CD8-positive, alpha-beta memory T cell (primary cell): ENCODE data around the gene RPS6KA2. TPM values are rescaled to one million over a fixed set of nuclear protein-coding genes. Genes with fewer than 3 reads are reported as not detected.

ENCODE experiments used
- CTCF ChIA-PET: fragments of 350-600 bp; sonication (Branson Sonifier 250); formaldehyde crosslinking; loops from one replicate; lab custom pipeline; 2021; ENCODE audit warnings: antibody characterized with exemption; lab: Charles Lee
- POLR2A ChIA-PET: fragments of 350-600 bp; sonication (Branson Sonifier 250); formaldehyde crosslinking; loops from one replicate; lab custom pipeline; 2021; ENCODE audit warnings: antibody characterized with exemption; lab: Charles Lee
- DNase-seq, 5 donors: peaks; one replicate each; pipeline versions ENCODE4 v3.0.0 to v3.0.0-alpha.2; 2020 to 2022; ENCODE audit warnings: mixed read lengths in 1 of 5
- H3K27ac ChIP-seq: one replicate; pipeline ENCODE4 v1.7.0; 2013; ENCODE audit warnings: low read depth, mild to moderate bottlenecking, low read length, moderate library complexity
- H3K27me3 ChIP-seq: 2 replicates; pipeline ENCODE4 v1.7.0; 2013; ENCODE audit warnings: low read length, mild to moderate bottlenecking; ENCODE audit not compliant: insufficient read depth, poor library complexity, severe bottlenecking
- H3K36me3 ChIP-seq: 2 replicates; pipeline ENCODE4 v1.7.0; 2013; ENCODE audit warnings: mild to moderate bottlenecking, low read length, moderate library complexity; ENCODE audit not compliant: insufficient read depth
- H3K4me1 ChIP-seq: 2 replicates; pipeline ENCODE4 v1.7.0; 2013; ENCODE audit warnings: mild to moderate bottlenecking, low read length, moderate library complexity; ENCODE audit not compliant: insufficient read depth
- H3K4me3 ChIP-seq: 2 replicates; pipeline ENCODE4 v1.7.0; 2013; ENCODE audit warnings: mild to moderate bottlenecking, low read length
- H3K9me3 ChIP-seq: 2 replicates; pipeline ENCODE4 v1.7.0; 2013; ENCODE audit warnings: mild to moderate bottlenecking, low read length
- H3K27ac Mint-ChIP-seq, 8 donors: one replicate each; pipeline ENCODE4 v1.8.0; 2020 to 2021; ENCODE audit warnings: mixed read lengths in 8 of 8, mild to moderate bottlenecking in 6 of 8, inconsistent platforms in 3 of 8, moderate library complexity in 3 of 8
- H3K27me3 Mint-ChIP-seq, 2 donors: one replicate each; pipeline ENCODE4 v1.8.0; 2020 to 2021; ENCODE audit warnings: mixed read lengths in 2 of 2, mild to moderate bottlenecking in 1 of 2, moderate library complexity in 1 of 2
- H3K36me3 Mint-ChIP-seq, 3 donors: one replicate each; pipeline ENCODE4 v1.8.0; 2020 to 2021; ENCODE audit warnings: mixed read lengths in 3 of 3, inconsistent platforms in 1 of 3, mild to moderate bottlenecking in 1 of 3
- H3K4me1 Mint-ChIP-seq, 3 donors: one replicate each; pipeline ENCODE4 v1.8.0; 2020 to 2021; ENCODE audit warnings: mixed read lengths in 3 of 3, inconsistent platforms in 1 of 3, mild to moderate bottlenecking in 1 of 3
- H3K4me3 Mint-ChIP-seq, 7 donors: one replicate each; pipeline ENCODE4 v1.8.0; 2020 to 2021; ENCODE audit warnings: mixed read lengths in 7 of 7, mild to moderate bottlenecking in 6 of 7, moderate library complexity in 4 of 7, inconsistent platforms in 2 of 7
- H3K9me3 Mint-ChIP-seq, 5 donors: one replicate each; pipeline ENCODE4 v1.8.0; 2020 to 2022; ENCODE audit warnings: mixed read lengths in 5 of 5, mild to moderate bottlenecking in 3 of 5, moderate library complexity in 2 of 5, inconsistent platforms in 1 of 5
- polyA plus RNA-seq: library from polyadenylated mRNA; unstranded; fragments of 300-500 nt; fragmentation: Illumina TruSeq; gene quantifications from one replicate; pipeline ENCODE4 v1.2.3, GENCODE V29; 2021
- total RNA-seq, 2 experiments: library from RNA; stranded (reverse); gene quantifications; one replicate each; pipeline ENCODE4 v1.2.3, GENCODE V29; 2021

RPS6KA2 gene
- total and polyA plus RNA-seq, 3 experiments from 2014 or later: 3.6 to 4.7 (median 4.6) TPM

- POLR2A ChIA-PET: no interaction called here
These were observed 204.7 kb downstream of the RPS6KA2 start for GRCh38 chr6:166422201-166422940.

GRCh38 chr6:166420351-166420750, 206.7 kb downstream of the RPS6KA2 start:
- H3K36me3 ChIP-seq: no peaks in the 10 kb centered on the region
- peak in 1 of 5 donors; percentile 11 for DNase-seq
- Mint-ChIP-seq H3K36me3 (peaks cover 2 to 7% (median 4%) of the 10 kb centered on the region in 3 donors), H3K27ac (peak overlapping the region; percentile 89 to 100 (median 98)), H3K4me1 (peaks cover 63 to 73% (median 67%) of the 10 kb centered on the region in 3 donors), H3K27me3 (peaks cover 0 to 7% of the 10 kb centered on the region in 2 donors), H3K4me3 (peak overlapping the region in 3 of 7 donors; percentile 25 to 44 (median 29)), H3K9me3 (peaks cover 0 to 2% (median 0%) of the 10 kb centered on the region in 5 donors)
- ChIA-PET POLR2A (no interaction called here), CTCF (interaction anchor here (1.9 kb wide), 1 partner anchor 15 kb away, joined by 11 read pairs; no protein-coding TSS in a partner anchor)
- peaks cover 62% of the 10 kb centered on the region for H3K4me1 ChIP-seq
- no peak overlapping the region for H3K4me3 ChIP-seq
- no peaks in the 10 kb centered on the region for H3K27me3 ChIP-seq
- no peak overlapping the region for H3K27ac ChIP-seq
- H3K9me3 ChIP-seq: no peaks in the 10 kb centered on the region

More at GRCh38 chr6:166422201-166422940, 204.7 kb downstream of the RPS6KA2 start:
- peaks cover 0 to 4% of the 10 kb centered on the region in 2 donors for H3K27me3 Mint-ChIP-seq
- Histone ChIP-seq H3K4me1 (peaks cover 42% of the 10 kb centered on the region), H3K9me3 (no peaks in the 10 kb centered on the region), H3K27me3 (no peaks in the 10 kb centered on the region), H3K4me3 (no peak overlapping the region), H3K36me3 (no peaks in the 10 kb centered on the region), H3K27ac (no peak overlapping the region)
- peaks cover 43 to 52% (median 47%) of the 10 kb centered on the region in 3 donors for H3K4me1 Mint-ChIP-seq
- H3K36me3 Mint-ChIP-seq: peaks cover 0 to 2% (median 1%) of the 10 kb centered on the region in 3 donors
- CTCF ChIA-PET: interaction anchor here (1.9 kb wide), 1 partner anchor 13 kb away, joined by 11 read pairs; no protein-coding TSS in a partner anchor
- H3K4me3 Mint-ChIP-seq: peak overlapping the region in 1 of 7 donors; percentile 27
- peak overlapping the region in 3 of 8 donors; percentile 64 to 99 (median 79) for H3K27ac Mint-ChIP-seq
- DNase-seq: peak in 1 of 5 donors; percentile 27
- H3K9me3 Mint-ChIP-seq: peaks cover 0 to 2% (median 0%) of the 10 kb centered on the region in 5 donors

GRCh38 chr6:166419717-166420116, 207.3 kb downstream of the RPS6KA2 start:
- Histone ChIP-seq H3K27ac (peak overlapping the region; percentile 25), H3K4me3 (no peak overlapping the region)

DNA sequence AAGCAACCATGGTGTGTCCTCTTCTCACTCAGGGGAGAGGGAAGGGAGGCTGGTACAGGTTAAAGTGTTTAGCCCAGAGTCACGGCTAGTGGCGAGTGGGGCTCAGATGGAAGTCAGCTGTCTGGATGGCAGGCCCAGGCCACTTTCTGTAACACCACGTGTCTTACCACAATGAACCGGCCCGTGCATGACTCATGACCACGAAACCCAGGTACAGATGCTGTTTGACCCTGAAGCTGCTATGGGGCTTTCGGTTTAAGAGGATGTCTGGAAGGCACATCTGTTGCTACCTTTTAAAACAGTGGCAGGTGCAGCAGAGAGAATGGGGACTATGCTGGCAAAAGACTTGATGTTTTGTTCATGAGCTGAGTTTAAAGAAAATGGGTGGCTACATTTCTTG, 207.8 kb downstream of the RPS6KA2 start:
- Mint-ChIP-seq H3K27me3 (peaks cover 0 to 7% of the 10 kb centered on the region in 2 donors), H3K36me3 (peaks cover 2 to 7% (median 4%) of the 10 kb centered on the region in 3 donors), H3K4me1 (peaks cover 73 to 82% (median 78%) of the 10 kb centered on the region in 3 donors), H3K9me3 (peaks cover 0 to 2% (median 0%) of the 10 kb centered on the region in 5 donors), H3K4me3 (peak overlapping the region; percentile 21 to 88 (median 75)), H3K27ac (peak overlapping the region; percentile 95 to 100 (median 98))
- Histone ChIP-seq H3K27ac (peak overlapping the region; percentile 25), H3K4me1 (peaks cover 72% of the 10 kb centered on the region), H3K27me3 (no peaks in the 10 kb centered on the region), H3K4me3 (no peak overlapping the region), H3K9me3 (no peaks in the 10 kb centered on the region), H3K36me3 (no peaks in the 10 kb centered on the region)
- ChIA-PET POLR2A (interaction anchor here (1.0 kb wide), 1 partner anchor 16 kb away, joined by 3 read pairs; no protein-coding TSS in a partner anchor), CTCF (interaction anchor here (0.9 to 1.9 kb wide), 4 partner anchors 12 to 38 kb away, joined by 3 to 10 read pairs (median 5); no protein-coding TSS in a partner anchor)
- DNase-seq: peak; percentile 34 to 83 (median 57)

More at GRCh38 chr6:166419717-166420116, 207.3 kb downstream of the RPS6KA2 start:
- Mint-ChIP-seq H3K9me3 (peaks cover 0 to 2% (median 0%) of the 10 kb centered on the region in 5 donors), H3K27me3 (peaks cover 0 to 7% of the 10 kb centered on the region in 2 donors), H3K27ac (peak overlapping the region; percentile 95 to 100 (median 98)), H3K36me3 (peaks cover 2 to 7% (median 4%) of the 10 kb centered on the region in 3 donors), H3K4me1 (peaks cover 69 to 79% (median 74%) of the 10 kb centered on the region in 3 donors), H3K4me3 (peak overlapping the region; percentile 21 to 88 (median 75))
- Histone ChIP-seq H3K9me3 (no peaks in the 10 kb centered on the region), H3K36me3 (no peaks in the 10 kb centered on the region), H3K27me3 (no peaks in the 10 kb centered on the region), H3K4me1 (peaks cover 68% of the 10 kb centered on the region)
- ChIA-PET CTCF (interaction anchor here (0.9 to 1.9 kb wide), 3 partner anchors 16 to 38 kb away, joined by 3 to 10 read pairs (median 5); no protein-coding TSS in a partner anchor), POLR2A (interaction anchor here (1.0 kb wide), 1 partner anchor 16 kb away, joined by 3 read pairs; no protein-coding TSS in a partner anchor)
- peak in 1 of 5 donors; percentile 46 for DNase-seq

DNA sequence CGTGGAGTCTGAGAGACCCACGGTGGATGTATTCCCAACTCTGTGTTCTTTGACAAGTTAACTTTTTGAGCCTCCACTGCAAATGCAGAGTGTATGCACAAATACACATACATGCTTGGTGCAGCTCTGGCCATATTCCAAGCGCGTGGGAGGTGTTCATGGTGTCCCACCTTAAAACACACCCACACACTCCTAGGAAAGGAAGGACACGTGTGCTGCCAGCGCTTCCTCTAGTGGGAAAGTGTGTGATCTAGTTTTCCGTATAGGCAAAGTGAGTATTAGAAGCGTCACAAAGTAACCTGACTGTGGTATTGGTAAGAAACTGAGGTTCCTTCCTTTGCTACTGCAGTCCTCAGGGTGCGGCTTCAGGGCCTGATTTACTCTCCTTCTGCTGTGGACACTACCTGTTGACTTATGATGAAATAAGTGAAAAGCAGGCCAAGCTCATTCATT, 208.3 kb downstream of the RPS6KA2 start:
- Mint-ChIP-seq H3K9me3 (peaks cover 0 to 2% (median 0%) of the 10 kb centered on the region in 5 donors), H3K27ac (peak overlapping the region; percentile 95 to 100 (median 98)), H3K4me1 (peaks cover 78 to 84% (median 84%) of the 10 kb centered on the region in 3 donors), H3K4me3 (peak overlapping the region; percentile 21 to 88 (median 75)), H3K36me3 (peaks cover 2 to 7% (median 4%) of the 10 kb centered on the region in 3 donors), H3K27me3 (peaks cover 0 to 7% of the 10 kb centered on the region in 2 donors)
- Histone ChIP-seq H3K27me3 (no peaks in the 10 kb centered on the region), H3K27ac (no peak overlapping the region), H3K36me3 (no peaks in the 10 kb centered on the region), H3K4me3 (no peak overlapping the region), H3K4me1 (peaks cover 77% of the 10 kb centered on the region), H3K9me3 (no peaks in the 10 kb centered on the region)
- POLR2A ChIA-PET: interaction anchor here (0.5 to 1.0 kb wide), 3 partner anchors 9 to 796 kb away, joined by 3 to 5 read pairs (median 5); no protein-coding TSS in a partner anchor
- CTCF ChIA-PET: interaction anchor here (0.9 to 1.9 kb wide), 5 partner anchors 12 to 37 kb away, joined by 3 to 10 read pairs (median 5); no protein-coding TSS in a partner anchor
- peak in 3 of 5 donors; percentile 27 to 60 (median 38) for DNase-seq

DNA sequence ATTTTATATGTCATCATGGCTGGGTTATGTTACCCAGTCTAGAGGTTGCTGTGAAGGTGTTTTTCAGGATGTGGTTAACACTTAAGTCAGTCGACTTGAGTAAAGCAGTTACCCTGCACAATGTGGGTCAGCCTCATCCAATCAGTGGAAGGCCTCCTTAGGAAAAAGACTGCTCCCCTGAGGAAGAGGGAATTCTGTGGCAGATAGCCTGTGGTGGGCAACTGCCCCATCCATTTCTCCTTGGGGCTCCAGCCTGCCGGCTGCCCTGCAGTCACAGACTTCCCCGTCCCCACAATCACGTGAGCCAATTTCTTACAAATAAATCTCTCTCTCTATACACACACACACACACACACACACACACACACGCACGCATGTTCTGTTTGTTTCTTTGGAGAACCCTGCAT, 209.8 kb downstream of the RPS6KA2 start:
- Mint-ChIP-seq H3K4me1 (peaks cover 85 to 95% (median 91%) of the 10 kb centered on the region in 3 donors), H3K4me3 (peak overlapping the region; percentile 68 to 82 (median 76)), H3K9me3 (peaks cover 0 to 2% (median 0%) of the 10 kb centered on the region in 5 donors), H3K27me3 (peaks cover 0 to 7% of the 10 kb centered on the region in 2 donors), H3K27ac (peak overlapping the region; percentile 95 to 100 (median 98)), H3K36me3 (peaks cover 2 to 7% (median 4%) of the 10 kb centered on the region in 3 donors)
- DNase-seq: peak; percentile 34 to 87 (median 82)
- H3K27ac ChIP-seq: no peak overlapping the region
- CTCF ChIA-PET: interaction anchor here (0.6 to 1.6 kb wide), 6 partner anchors 12 to 71 kb away, joined by 3 to 7 read pairs (median 4); no protein-coding TSS in a partner anchor
- H3K4me3 ChIP-seq: no peak overlapping the region
- POLR2A ChIA-PET: interaction anchor here (0.6 to 0.7 kb wide), 2 partner anchors 18 to 22 kb away, joined by 3 read pairs; no protein-coding TSS in a partner anchor
- H3K36me3 ChIP-seq: no peaks in the 10 kb centered on the region
- H3K4me1 ChIP-seq: peaks cover 91% of the 10 kb centered on the region
- H3K27me3 ChIP-seq: no peaks in the 10 kb centered on the region
- H3K9me3 ChIP-seq: no peaks in the 10 kb centered on the region

DNA sequence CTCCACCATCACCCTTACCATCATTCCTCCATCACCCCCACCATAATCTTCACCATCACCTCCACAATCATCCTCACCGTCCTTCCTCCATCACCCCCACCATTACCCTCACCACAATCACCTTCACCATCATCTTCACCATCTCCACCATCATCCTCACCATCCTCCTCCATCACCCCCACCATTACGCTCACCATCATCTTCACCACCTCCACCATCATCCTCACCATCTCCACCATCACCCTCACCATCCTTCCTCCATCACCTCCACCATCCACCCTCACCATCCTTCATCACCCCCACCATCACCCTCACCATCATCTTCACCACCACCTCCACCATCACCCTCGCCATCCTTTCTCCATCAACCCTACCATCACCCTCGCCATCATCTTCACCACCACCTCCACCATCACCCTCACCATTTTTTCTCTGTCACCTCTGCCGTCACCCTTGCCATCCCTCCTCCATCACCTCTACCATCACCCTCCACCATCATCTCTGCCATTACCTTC, 211.2 kb downstream of the RPS6KA2 start:
- no peaks in the 10 kb centered on the region for H3K9me3 ChIP-seq
- peaks cover 0 to 7% (median 4%) of the 10 kb centered on the region in 3 donors for H3K36me3 Mint-ChIP-seq
- H3K27me3 ChIP-seq: no peaks in the 10 kb centered on the region
- H3K4me3 ChIP-seq: peak overlapping the region; percentile 6
- ChIA-PET CTCF (interaction anchor here (1.1 to 3.0 kb wide), 5 partner anchors 8 to 102 kb away, joined by 3 to 24 read pairs (median 7); no protein-coding TSS in a partner anchor), POLR2A (no interaction called here)
- H3K9me3 Mint-ChIP-seq: peaks cover 0 to 2% (median 0%) of the 10 kb centered on the region in 5 donors
- no peak overlapping the region for H3K27ac ChIP-seq
- peak overlapping the region; percentile 95 to 100 (median 98) for H3K27ac Mint-ChIP-seq
- H3K36me3 ChIP-seq: no peaks in the 10 kb centered on the region
- peaks cover 0 to 7% of the 10 kb centered on the region in 2 donors for H3K27me3 Mint-ChIP-seq
- H3K4me1 Mint-ChIP-seq: peaks cover 91 to 99% (median 96%) of the 10 kb centered on the region in 3 donors
- peak in 1 of 5 donors; percentile 8 for DNase-seq
- H3K4me3 Mint-ChIP-seq: peak overlapping the region in 6 of 7 donors; percentile 68 to 84 (median 71)
- H3K4me1 ChIP-seq: peaks cover 99% of the 10 kb centered on the region
